GM19043 (cell line): ENCODE results near the gene KCNIP4.
A peak's percentile ranks its signal among the peaks of the same experiment; 100 is the strongest.

ENCODE experiments used
- ATAC-seq: cut with Tn5 transposase; IDR thresholded peaks from one replicate; pipeline ENCODE4 v1.9.1; 2021; ENCODE audit warnings: low read depth; ENCODE audit not compliant: unreplicated experiment

Gene KCNIP4

DNA sequence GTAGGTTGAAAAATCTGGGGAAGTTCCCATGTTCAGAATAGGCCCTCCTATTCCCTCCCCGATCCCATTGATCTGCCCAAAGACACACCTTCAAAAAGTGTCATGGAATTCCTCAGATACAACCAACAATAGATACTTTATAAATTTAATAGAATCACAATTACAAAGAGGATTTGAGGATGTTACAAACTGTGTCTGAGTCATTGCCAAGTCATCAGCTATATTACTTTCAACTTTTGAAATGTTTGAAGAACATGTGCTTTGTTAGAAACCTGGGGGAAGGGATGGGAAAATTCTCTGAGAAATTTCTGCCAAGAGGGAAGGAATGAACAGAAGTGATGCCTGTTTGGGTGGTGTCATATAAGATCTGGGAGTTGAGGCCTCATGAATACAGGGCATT is 46.7 kb downstream of the KCNIP4 start:
- ATAC-seq, result no peak

DNA sequence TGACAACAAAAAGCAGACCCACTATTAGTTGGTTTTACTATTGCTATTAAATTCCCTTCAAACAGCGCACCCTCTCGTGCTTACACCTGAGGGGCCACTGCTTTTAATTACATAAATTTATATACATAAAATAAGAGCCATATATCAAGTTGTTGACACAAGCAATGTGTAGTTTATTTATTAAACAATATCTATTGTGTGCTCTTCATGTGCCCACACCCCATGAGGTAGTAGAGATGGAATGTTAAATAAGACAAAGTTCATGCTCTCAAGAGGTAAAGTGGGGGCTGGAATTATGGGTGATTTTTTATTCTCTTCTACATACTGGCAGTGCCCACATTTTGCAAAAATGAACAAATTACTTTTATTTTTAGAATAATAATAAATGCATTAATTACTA is 47.3 kb downstream of the KCNIP4 start:
- ATAC-seq, result no peak

DNA sequence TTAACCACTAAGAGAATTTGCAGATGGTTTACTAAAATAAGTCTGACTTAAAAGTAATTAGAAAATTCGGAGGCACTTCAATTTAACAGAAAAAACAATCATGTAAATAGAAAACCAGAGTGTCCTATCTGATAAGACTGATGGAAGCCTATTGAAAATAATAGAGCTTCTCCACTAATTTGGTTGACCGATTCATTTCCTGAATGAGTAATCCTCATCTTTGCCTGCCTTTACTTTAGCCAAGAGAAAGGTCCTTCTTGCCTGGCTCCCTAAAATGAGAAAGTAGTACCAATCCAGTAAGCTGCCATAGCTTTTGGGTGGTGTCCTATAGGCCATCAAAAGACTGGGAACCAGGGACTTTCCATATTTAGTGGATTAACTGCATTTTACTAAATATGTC is 48.4 kb downstream of the KCNIP4 start:
- no peak for ATAC-seq

DNA sequence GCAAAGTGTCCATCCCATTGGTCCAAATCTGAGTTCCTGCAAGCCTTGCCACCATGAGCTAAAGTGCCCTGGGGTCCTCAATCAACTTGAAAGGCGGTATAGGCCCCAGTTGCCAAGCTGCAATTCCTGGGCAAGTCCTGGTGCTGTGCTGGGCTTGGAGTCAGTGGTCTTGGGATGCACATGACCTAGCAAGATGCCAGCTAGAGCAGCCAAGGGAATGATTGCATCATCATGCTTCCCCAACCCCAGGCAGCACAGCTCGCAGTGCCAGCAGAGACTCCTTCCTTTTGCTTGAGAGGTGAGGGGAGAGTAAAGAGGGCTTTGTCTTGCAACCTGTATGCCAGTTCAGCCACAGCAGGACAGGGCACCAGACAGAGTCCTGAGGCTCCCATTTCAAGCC is 50.5 kb downstream of the KCNIP4 start:
- ATAC-seq, result no peak

DNA sequence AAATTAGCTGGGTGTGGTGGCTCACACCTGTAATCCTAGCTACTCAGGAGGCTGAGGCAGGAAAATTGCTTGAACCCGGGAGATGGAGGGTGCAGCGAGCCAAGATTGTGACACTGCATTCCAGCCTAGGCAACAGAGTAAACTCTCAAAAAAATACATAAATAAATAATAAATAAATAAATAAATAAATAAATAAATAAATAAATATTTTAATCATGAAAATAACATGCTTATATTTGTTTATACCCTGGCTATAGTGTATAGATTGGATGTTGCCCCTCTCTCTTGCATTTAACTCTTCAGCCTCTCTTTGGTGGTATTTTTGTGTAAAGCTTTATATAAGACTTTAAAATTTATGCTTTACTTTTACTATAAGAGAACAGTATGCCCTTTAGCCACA is 51.8 kb downstream of the KCNIP4 start:
- no peak for ATAC-seq

DNA sequence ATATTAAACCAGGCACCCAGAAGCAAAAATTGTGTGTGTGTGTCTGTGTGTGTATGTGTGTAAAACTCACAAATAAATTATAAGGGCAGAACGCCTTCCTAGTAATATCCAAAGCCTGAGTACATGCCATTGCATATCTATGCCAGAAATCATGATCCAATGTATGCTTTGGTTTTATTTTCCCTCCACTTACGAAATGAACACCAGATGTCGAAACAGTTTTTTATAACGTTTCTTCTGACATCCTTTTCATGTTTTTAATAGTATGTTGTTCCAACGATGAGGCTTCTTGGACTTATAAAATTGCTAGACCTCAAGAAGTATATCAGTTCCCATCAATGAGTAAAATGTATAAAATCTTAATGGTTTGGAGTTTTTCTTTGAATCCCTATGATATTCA is 55.4 kb downstream of the KCNIP4 start:
- ATAC-seq, result no peak

DNA sequence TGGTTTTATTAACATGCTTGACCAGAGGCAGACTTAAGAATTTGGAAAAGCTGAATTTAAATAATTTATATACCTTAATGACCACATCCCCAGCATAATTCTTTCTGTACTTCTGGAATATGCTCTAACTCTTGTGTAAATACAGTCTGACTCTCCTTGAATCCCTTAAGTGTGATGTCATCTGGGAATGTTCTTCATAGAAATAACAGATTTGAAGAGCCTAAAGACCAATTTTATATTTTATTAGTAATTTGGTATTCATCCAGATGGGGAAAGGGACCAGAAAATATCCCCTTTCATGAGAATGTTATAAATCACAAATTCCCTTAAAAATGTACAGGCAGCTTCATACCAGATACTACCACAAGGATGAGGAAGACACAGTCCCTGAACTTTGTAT is 58.3 kb downstream of the KCNIP4 start:
- no peak for ATAC-seq

DNA sequence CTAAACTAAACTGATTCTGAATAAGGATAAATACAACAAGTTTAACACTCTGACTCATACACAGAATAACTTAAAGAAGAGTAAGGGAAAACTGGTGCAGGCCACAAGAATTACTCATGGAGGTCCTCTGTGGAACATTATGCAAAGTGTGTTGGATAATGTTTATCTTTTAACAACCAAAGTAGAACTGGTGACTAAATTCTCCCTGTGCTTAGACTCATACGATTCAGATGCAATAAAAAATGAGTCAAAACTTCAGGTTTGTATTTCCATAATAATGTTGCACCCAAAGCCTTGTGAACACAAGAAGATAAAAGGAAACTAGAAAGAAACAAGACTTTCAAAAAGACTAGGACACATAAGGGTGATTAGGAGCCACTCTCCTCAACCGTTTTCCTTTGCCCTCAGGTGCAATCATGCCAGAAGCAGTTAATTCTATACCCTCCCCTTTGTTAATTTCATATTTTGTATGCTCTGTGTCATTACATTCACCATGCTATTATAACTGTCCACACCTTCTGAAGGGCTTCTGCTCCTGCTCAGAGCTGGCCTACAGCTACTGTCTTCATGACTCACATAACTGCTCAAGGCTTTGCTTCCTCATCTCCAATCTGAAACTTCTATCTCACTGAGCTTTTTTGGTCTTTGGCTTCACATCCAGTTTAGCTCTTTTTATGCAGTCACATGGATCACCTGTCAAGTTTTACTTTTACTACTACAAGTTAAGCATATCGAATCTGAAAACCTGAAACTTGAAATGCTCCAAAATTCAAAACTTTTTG is 60.2 kb downstream of the KCNIP4 start:
- ATAC-seq, result peak; percentile 64

DNA sequence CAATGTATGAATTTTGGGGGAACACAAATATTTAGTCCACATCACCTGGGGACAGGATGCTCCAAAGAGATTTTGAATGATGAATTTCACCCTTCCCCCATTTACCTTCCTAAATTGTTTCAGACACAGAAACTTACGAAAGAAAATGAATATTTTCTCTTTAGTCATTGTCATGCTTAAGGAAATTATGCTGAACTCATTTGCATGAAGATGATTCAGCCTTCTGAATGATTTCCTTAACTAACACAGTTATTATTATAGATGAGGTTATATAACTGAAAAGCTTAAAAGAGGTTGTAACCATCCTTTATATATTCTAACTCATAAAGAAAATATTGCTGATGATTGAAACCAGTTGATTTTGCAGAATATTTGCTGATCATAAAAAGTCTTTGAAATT is 61.1 kb downstream of the KCNIP4 start:
- ATAC-seq, result no peak

DNA sequence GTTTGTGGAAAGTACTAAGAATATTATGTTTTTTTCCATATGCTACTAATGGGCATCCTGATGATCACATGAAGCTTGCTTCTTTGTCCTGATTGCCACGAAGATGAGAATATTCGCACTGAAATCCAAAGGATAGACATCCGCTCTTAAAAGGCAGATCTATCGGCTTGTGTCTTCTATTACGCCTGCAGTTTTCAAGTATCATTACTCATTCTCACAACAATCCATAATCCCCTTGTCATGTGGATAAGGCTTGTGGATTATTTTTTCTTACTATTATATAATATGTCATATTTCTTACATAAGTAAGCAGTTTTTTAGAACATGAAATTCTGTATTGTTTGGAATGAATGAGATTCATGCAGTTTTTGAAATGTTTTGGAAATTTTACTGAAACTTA is 62.8 kb downstream of the KCNIP4 start:
- no peak for ATAC-seq

DNA sequence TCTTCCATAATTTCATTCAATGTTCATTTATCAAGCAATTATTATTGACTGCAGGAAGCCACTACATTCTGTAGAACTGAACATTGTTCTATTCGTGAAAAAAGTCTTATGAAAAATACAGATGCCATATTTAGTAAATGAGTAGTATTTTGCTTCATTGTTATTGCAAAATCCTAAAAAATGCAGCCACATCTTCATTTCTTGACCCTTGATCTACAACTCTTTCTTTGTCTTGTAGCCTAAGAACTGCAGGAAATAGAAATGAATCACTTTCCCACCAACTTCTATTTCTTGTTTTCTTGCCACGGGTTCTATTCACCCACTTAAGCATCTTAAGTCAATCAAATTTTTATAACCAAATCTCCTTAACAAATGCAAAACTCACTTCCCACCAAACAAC is 63.3 kb downstream of the KCNIP4 start:
- ATAC-seq, result no peak

DNA sequence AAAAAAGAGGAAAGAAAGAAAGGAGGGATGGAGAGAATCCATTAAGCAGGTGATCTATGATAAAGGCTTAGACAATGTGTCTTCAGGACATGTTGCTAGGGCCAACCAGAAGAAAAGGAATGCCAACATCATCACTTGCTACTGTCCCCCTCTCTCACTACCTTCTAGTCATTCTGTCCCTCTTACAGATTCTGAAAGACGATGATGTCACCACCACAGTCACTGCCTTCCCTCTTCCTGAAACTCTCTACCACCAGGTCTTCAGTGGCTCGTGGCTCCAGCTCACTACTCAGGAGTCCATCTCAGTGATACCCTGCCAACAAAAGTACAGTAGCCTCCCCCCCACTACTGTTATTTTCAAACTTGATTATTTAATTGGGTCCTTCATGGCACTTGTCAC is 64.0 kb downstream of the KCNIP4 start:
- no peak for ATAC-seq

DNA sequence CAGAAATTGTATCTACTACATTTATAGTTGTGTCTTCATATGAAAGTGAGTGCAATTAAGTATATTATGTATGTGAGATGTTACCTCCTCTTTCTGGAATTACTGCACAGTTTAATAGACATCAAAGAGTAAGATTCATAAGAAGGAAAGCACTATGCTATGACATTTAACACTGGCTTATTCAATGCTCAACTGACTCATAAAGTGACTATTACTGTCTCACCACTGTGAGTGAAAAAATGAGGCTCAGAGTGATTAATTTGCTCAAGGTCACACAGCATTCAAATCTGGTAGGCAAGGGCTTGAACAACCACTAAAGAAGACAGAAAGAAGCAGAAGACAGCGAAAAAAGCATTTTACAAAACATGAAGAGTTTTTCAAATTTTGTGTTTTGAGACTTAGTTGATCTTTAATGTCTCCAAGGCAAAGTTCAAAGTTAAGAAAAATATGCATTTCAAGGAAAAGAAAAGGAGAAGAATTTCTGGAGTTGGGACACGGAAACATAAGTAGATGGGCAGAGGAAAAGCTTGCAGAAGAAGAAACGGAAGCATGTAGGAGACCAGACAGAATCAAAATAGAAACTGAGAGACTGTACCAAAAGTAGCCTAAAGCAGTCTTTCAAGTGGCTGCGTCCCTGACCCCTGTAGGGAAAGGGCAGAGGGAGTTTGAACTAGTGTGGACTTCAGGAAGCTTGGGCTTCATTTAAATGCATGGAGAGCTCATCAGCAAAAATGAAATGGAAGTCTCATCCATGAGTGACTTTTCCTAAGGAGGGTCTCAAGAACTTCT is 66.3 kb downstream of the KCNIP4 start:
- no peak for ATAC-seq

DNA sequence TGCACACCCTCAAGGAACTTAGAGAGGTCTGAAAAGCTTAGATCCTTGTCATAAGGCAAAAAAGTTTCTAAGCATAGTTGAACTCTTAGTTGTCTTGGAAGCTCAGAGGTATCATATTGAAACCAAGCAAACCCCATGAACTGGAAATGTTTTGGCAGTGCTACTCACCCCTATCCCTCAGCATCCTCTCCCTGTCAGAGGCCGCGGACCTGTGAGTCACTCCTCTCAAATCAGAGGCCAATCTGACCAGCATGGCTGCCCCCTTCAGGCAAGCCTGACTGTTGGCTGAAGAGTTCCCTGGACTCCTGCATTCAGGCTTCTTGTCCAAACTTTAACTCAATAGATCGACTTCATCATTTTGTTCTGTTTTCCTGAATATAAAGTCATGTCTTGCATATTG is 69.4 kb downstream of the KCNIP4 start:
- no peak for ATAC-seq

DNA sequence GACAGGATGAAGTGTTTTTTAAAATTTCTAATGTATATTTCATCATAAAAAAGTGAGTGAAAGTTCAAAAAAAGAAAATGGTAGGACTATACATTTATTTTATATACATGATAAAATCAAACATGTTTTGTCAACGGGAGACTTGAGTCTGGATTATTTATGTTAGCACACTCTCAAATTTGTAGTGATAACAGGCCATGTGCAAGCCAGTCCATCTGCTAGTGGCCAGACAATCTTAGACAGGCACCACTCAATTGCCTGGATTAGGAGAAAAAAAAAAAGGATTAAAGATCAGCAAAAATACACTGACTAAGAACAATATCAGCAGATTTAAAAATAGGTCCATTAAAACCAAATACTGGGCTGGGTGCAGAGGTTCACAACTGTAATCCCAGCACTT is 71.9 kb downstream of the KCNIP4 start:
- ATAC-seq, result no peak

DNA sequence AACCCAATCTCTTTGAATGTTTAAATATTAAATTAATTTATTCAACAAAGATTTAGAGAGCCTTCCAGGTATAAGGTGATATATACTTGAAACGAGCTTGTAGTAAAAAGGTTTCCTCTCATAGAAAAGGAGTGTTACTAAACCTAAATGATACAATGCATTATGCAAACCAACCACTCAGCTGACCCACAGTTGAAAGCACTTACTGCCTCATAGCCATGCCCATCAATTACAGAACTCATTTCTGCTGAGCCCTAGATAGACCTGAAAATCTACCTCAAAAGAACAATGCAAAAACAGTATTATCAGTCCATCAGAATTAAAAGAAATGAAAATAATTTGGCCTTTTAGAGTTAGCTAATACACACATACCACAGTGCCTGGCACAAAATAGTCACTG is 75.4 kb downstream of the KCNIP4 start:
- no peak for ATAC-seq

DNA sequence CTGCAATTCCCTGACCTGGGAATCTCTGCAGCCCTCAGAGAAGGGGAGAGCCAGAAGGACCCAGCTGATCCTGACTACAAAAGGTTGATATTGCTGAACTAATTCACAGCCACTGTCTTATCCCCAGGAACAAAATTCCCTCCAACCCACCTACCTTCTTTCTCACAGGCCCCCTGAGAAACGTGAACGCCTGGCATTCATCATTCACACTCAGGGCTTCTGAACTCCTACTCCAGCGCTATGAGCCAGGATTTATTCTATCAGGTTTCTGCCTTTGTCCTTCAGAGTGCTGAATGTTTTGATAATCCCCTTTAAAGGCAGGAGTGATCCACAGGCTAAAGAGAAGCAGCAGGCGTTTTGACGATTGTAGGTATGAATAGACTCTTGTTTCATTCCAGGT is 76.5 kb downstream of the KCNIP4 start:
- no peak for ATAC-seq

DNA sequence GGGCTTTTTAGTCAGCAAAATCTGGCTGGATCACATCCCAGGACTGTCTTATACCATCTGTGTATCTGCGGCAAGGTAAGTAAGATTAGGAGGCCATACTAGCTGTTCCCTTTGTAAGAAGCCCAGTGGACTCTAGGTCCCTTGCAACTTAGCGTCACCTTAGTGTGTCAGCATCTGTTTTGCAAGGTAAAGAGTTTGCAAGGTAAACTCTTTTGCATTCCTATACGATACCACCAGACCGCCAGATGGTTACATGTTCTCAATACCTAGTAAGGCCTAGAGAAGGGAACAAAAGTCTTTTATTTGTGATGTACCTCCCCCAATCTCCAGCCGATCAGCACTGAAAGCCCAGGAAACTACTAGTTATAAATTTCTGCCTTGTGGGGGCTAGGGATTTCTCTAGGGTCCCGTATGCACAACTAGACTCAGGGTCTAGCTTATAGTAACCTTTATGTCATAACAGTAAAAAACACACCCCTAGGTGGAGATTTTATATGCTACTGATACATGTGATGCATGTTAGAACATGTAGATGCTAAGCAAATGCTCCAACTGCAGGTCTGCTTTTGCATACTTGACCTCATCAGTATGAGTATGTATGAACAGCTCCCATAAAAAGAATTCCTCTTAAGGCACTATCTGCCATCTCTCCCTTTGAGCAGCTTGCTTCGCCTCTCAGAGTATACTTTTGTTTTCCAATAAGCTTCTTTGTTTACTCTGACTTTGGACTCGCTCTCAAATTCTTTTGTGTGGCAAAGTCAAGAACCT is 78.4 kb downstream of the KCNIP4 start:
- ATAC-seq, result no peak

DNA sequence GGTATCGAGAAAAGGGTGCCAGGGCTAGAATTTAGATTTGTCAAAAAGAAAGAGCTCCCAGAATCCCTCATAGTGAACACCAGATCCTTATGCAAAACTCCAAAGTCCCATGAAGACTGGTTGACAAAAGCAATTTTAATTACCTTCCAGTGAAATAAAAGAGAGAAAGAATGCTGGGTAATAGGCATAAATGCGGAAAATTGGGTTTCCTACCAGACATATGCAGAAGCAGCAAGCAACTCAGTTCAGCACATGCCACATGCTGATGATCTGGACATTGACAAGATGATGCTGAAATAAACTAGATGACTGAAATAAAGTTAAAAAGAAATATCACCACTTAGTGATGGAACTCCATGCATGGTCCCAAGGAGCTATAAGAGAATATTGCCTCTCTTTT is 83.9 kb downstream of the KCNIP4 start:
- no peak for ATAC-seq

DNA sequence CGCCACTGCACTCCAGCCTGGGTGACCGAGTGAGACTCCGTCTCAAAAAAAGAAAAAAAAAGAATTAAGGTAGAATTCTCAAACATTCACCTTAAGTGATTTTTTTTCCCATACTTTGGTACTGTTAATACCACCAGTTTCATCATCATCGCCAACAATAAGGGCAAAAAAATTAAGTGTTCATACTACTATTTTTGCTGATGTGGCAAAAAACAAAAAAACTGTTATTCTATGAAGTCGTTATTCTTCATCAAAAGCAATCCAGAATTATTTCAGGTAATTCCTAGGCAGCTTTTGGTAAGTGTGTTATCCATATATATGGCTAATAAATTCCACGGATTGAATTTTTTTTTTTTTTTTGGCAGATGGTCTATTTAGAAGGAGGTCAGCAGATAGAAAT is 85.7 kb downstream of the KCNIP4 start:
- no peak for ATAC-seq

DNA sequence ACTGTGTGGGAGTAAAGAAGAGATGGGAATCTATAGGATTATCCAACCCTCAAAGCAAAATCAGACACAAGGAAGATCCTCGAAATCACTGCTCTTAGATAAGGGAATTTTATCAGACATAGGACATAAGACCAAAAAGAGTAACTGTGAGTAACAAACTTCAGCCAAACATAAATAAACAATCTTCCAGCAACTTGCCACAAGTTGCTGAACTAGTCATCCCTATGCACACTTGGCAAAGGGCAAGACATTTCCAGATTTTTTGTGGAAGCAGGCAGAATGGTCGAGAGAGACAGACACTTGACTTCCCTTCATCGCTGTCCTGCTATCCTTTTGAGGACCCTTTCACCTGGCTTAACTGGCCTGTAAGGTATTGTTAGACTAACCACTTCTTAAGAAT is 89.6 kb downstream of the KCNIP4 start:
- no peak for ATAC-seq
